Keratinocyte (primary cell): Measurements from ENCODE around the gene FRMD1. TPM values are rescaled to one million over a fixed set of nuclear protein-coding genes. Genes with fewer than 3 reads are reported as not detected.

ENCODE experiments used
- DNase-seq: peaks from one replicate; pipeline ENCODE4 v3.0.0-alpha.2; 2011; ENCODE audit warnings: low read depth, missing footprints, low spot score
- FAIRE-seq: peaks from 2 replicates; lab custom pipeline; 2011; peaks lifted over from hg19 to GRCh38; lab: Jason Lieb, UNC
- H2AFZ ChIP-seq: 2 replicates; pipeline ENCODE4 v1.6.0; 2012; ENCODE audit warnings: low read length, control low read depth, inconsistent platforms; ENCODE audit not compliant: control insufficient read depth
- H3K27ac ChIP-seq: 2 replicates; pipeline ENCODE4 v1.5.1; 2011; ENCODE audit warnings: low read length; ENCODE audit not compliant: control insufficient read depth, insufficient read depth
- H3K27me3 ChIP-seq: 3 replicates; pipeline ENCODE4 v1.6.0; 2011; ENCODE audit warnings: low read length; ENCODE audit not compliant: control insufficient read depth, insufficient read depth; ENCODE audit errors: extremely low read depth
- H3K36me3 ChIP-seq, 2 experiments: 2 replicates in 1 of 2; 3 replicates in 1 of 2; pipeline ENCODE4 v1.5.1; 2011; ENCODE audit warnings: low read length in 2 of 2, mild to moderate bottlenecking in 1 of 2; ENCODE audit not compliant: control insufficient read depth in 2 of 2, insufficient read depth in 2 of 2; ENCODE audit errors: extremely low read depth in 1 of 2
- H3K4me1 ChIP-seq: 3 replicates; pipeline ENCODE4 v1.5.1; 2011; ENCODE audit warnings: low read length; ENCODE audit not compliant: control insufficient read depth, insufficient read depth; ENCODE audit errors: extremely low read depth
- H3K4me2 ChIP-seq: 3 replicates; pipeline ENCODE4 v1.6.0; 2011; ENCODE audit warnings: low read depth, low read length; ENCODE audit not compliant: control insufficient read depth, insufficient read depth; ENCODE audit errors: extremely low read depth
- H3K4me3 ChIP-seq, 3 experiments: fragments of 200-600 bp in 1 of 3; sonication (generic) in 1 of 3; 2 replicates in 2 of 3; 3 replicates in 1 of 3; pipeline ENCODE4 v1.5.1; 2011 to 2016; ENCODE audit warnings: low read length in 3 of 3, mild to moderate bottlenecking in 3 of 3, control low read depth in 2 of 3, inconsistent platforms in 1 of 3, low read depth in 1 of 3, mixed read lengths in 1 of 3, mixed run types in 1 of 3, moderate library complexity in 1 of 3; ENCODE audit not compliant: control insufficient read depth in 2 of 3, insufficient read depth in 2 of 3; ENCODE audit errors: extremely low read depth in 1 of 3
- H3K79me2 ChIP-seq: 2 replicates; pipeline ENCODE4 v1.6.0; 2012; ENCODE audit warnings: low read length; ENCODE audit not compliant: control insufficient read depth, insufficient read depth
- H3K9ac ChIP-seq: 3 replicates; pipeline ENCODE4 v1.6.0; 2011; ENCODE audit warnings: low read length; ENCODE audit not compliant: control insufficient read depth, insufficient read depth; ENCODE audit errors: extremely low read depth
- H3K9me1 ChIP-seq: 3 replicates; pipeline ENCODE4 v1.6.0; 2011; ENCODE audit warnings: low read length; ENCODE audit not compliant: control insufficient read depth, insufficient read depth; ENCODE audit errors: extremely low read depth
- H3K9me3 ChIP-seq: 2 replicates; pipeline ENCODE4 v1.5.1; 2012; ENCODE audit warnings: low read depth, low read length; ENCODE audit not compliant: control insufficient read depth
- H4K20me1 ChIP-seq: 3 replicates; pipeline ENCODE4 v1.6.0; 2011; ENCODE audit warnings: low read length; ENCODE audit not compliant: control insufficient read depth, insufficient read depth; ENCODE audit errors: extremely low read depth
- CTCF ChIP-seq, 3 experiments: IDR thresholded peaks in 1 of 3; conservative IDR thresholded peaks in 1 of 3; optimal IDR thresholded peaks in 1 of 3; 2 replicates in 2 of 3; 3 replicates in 1 of 3; pipeline versions ENCODE3 to v1.5.1; 2011; ENCODE audit warnings: low read length in 3 of 3, mild to moderate bottlenecking in 3 of 3, moderate library complexity in 2 of 3, control low read depth in 1 of 3, inconsistent platforms in 1 of 3; ENCODE audit not compliant: insufficient read depth in 2 of 3; ENCODE audit errors: extremely low read depth in 1 of 3
- EZH2 ChIP-seq: IDR thresholded peaks from one replicate; pipeline ENCODE4 v1.6.1; 2012; ENCODE audit warnings: inconsistent platforms, mild to moderate bottlenecking, low read length, moderate library complexity
- dilution Hi-C: fragments of 300-500 bp; cut with MboI; formaldehyde crosslinking; loops from one replicate; pipeline ENCODE4 v1.7.0; 2020; ENCODE audit warnings: low sequenced_read_pairs; ENCODE audit not compliant: extremely low pct_ligation_motif_present
- polyA plus RNA-seq, 5 experiments: library from polyadenylated mRNA; depleted of rRNA in 3 of 5; stranded (reverse) in 3 of 5; stranded (forward) in 1 of 5; unstranded in 1 of 5; fragments of >200 nt; gene quantifications; 1 replicate in 1 of 5; 2 replicates in 3 of 5; 3 replicates in 1 of 5; pipeline versions ENCODE4 v1.2.1 to v1.2.3, GENCODE V29; 2011 to 2012; ENCODE audit warnings: missing spikeins in 2 of 5, low read depth in 1 of 5, low replicate concordance in 1 of 5

The FRMD1 gene
- polyA plus RNA-seq, 1 donor (not counting 4 experiments of a cell fraction or from before 2014, with no cell fraction given): not detected

GRCh38 chr6:168035098-168035660 is 43.8 kb downstream of the FRMD1 start:
- Histone ChIP-seq H3K9me3 (peaks cover 3% of the 10 kb centered on the region), H3K27me3 (peaks cover 20% of the 10 kb centered on the region), H3K27ac (no peak overlapping the region), H4K20me1 (no peaks in the 10 kb centered on the region), H3K4me3 (peak overlapping the region; percentile 22 to 65 (median 55)), H3K4me2 (peak overlapping the region; percentile 91), H3K4me1 (peaks cover 10% of the 10 kb centered on the region), H3K9me1 (no peaks in the 10 kb centered on the region), H2AFZ (peak overlapping the region; percentile 74), H3K9ac (peak overlapping the region; percentile 35), H3K79me2 (no peaks in the 10 kb centered on the region), H3K36me3 (no peaks in the 10 kb centered on the region)
- FAIRE-seq: no peak
- dilution Hi-C loops: no loop called here
- TF ChIP-seq CTCF (optimal IDR thresholded peaks at IDR 0.05 in 1 of 3, IDR thresholded peaks at IDR 0.05 in 1 of 3, conservative IDR thresholded peaks at IDR 0.05 in 1 of 3; ENCODE audit: extremely low read depth in 1 of 3, insufficient read depth in 2 of 3, low read length in 3 of 3): no peak
- TF ChIP-seq EZH2: no peak
- no peak for DNase-seq

- Histone ChIP-seq H3K36me3 (no peaks in the 10 kb centered on the region), H3K4me1 (peaks cover 10% of the 10 kb centered on the region), H2AFZ (no peak overlapping the region), H3K79me2 (no peaks in the 10 kb centered on the region), H3K9ac (no peak overlapping the region), H3K4me2 (no peak overlapping the region), H3K9me1 (no peaks in the 10 kb centered on the region), H3K27ac (no peak overlapping the region), H3K4me3 (no peak overlapping the region), H3K27me3 (peaks cover 17% of the 10 kb centered on the region), H3K9me3 (no peaks in the 10 kb centered on the region), H4K20me1 (no peaks in the 10 kb centered on the region)
- FAIRE-seq: no peak
- no peak for DNase-seq
- TF ChIP-seq EZH2 (no peak), CTCF (optimal IDR thresholded peaks at IDR 0.05 in 1 of 3, IDR thresholded peaks at IDR 0.05 in 1 of 3, conservative IDR thresholded peaks at IDR 0.05 in 1 of 3; ENCODE audit: extremely low read depth in 1 of 3, insufficient read depth in 2 of 3, low read length in 3 of 3) (no peak)
- dilution Hi-C loops: no loop called here
These were observed 44.5 kb downstream of the FRMD1 start for GRCh38 chr6:168034537-168034936.
